ENCODE data around the gene ZSCAN5A.

ZSCAN5A gene

DNA sequence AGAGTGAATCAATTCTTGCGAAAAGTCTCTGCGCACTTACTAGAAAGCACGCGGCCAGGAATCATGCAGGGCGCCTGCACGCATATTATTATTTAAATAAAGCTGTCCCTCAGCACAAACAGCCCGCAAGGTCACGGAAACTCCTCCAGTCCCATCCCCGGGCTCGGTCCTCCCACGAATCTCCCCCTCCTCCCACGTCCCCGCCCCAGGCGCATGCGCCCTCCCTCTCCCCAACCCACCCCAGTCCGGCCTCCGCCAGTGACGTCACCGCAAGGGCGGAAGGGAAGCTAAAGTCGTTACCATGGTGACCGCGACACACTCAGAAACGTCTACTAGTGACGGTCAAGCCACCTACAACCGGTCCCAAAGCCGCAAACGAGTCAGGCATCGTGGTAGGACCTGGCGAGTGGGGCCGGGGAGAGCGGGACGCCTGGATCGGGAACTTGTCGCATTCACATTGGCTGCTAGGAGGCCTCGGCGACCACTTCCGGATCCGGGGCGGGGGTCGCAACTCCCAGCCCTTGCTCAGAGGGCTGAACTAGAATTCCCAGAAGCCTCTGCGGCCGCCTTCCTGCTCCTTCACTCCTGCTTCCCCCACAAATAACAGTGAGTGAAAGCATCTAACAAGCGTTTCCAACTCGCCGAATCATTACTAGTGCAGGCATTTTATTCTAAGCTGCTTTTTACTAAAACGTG lies at the start of gene ZSCAN5A (continued):
- TF ChIP-seq ZNF610 (tag by site-specific recombination; IDR thresholded peaks at IDR 0.05; ENCODE audit: borderline replicate concordance) (no peak), MZF1 (tag by site-specific recombination; IDR thresholded peaks at IDR 0.05; ENCODE audit: borderline replicate concordance) (peak; percentile 97), ZNF132 (tag by site-specific recombination; IDR thresholded peaks at IDR 0.05; ENCODE audit: borderline replicate concordance) (no peak), ZNF626 (tag by site-specific recombination; IDR thresholded peaks at IDR 0.05) (no peak), ZNF571 (tag by site-specific recombination; IDR thresholded peaks at IDR 0.05) (no peak), ZNF341 (tag by site-specific recombination; IDR thresholded peaks at IDR 0.05; ENCODE audit: low read depth) (no peak), ZNF776 (tag by site-specific recombination; IDR thresholded peaks at IDR 0.05; ENCODE audit: borderline replicate concordance) (no peak), ZNF792 (tag by site-specific recombination; IDR thresholded peaks at IDR 0.05) (no peak), SP3 (tag by site-specific recombination; IDR thresholded peaks at IDR 0.05) (peak; percentile 91), ZNF768 (tag by site-specific recombination; IDR thresholded peaks at IDR 0.05) (no peak), TCF7L2 (IDR thresholded peaks at IDR 0.05; ENCODE audit: borderline replicate concordance, low read depth, low read length) (no peak), ZNF24 (tag by site-specific recombination; IDR thresholded peaks at IDR 0.05) (0 out of 2 replicates have a peak, but pooled peaks have one; percentile 42), ZNF354C (tag by site-specific recombination; IDR thresholded peaks at IDR 0.05; ENCODE audit: borderline replicate concordance, low read depth) (no peak), ZNF843 (tag by site-specific recombination; IDR thresholded peaks at IDR 0.05) (peak; percentile 63; the same call in 1 of the 2 replicates), BCL11B (tag by site-specific recombination; IDR thresholded peaks at IDR 0.05; ENCODE audit: low read depth) (no peak), KLF10 (tag by site-specific recombination; IDR thresholded peaks at IDR 0.05) (peak; percentile 81), ZNF629 (tag by site-specific recombination; IDR thresholded peaks at IDR 0.05) (peak; percentile 96), ZNF544 (tag by site-specific recombination; IDR thresholded peaks at IDR 0.05) (no peak), SP7 (tag by site-specific recombination; IDR thresholded peaks at IDR 0.05) (peak; percentile 75), ZNF23 (tag by site-specific recombination; IDR thresholded peaks at IDR 0.05; ENCODE audit: borderline replicate concordance) (no peak), ZNF658 (tag by site-specific recombination; IDR thresholded peaks at IDR 0.05) (no peak), SETDB1 (IDR thresholded peaks at IDR 0.05; ENCODE audit: insufficient read length, low read length) (no peak), ZNF394 (tag by site-specific recombination; IDR thresholded peaks at IDR 0.05; ENCODE audit: borderline replicate concordance) (peak; percentile 14; the same call in 1 of the 2 replicates), ZNF404 (tag by site-specific recombination; IDR thresholded peaks at IDR 0.05) (no peak), ZNF10 (tag by site-specific recombination; IDR thresholded peaks at IDR 0.05) (peak; percentile 61; the same call in 1 of the 2 replicates), KLF16 (tag by site-specific recombination; IDR thresholded peaks at IDR 0.05) (peak; percentile 83), ZNF274 (IDR thresholded peaks at IDR 0.05; ENCODE audit: low read length) (no peak), ZNF274 (tag by site-specific recombination; IDR thresholded peaks at IDR 0.05; ENCODE audit: borderline replicate concordance) (no peak), TRIM28 (IDR thresholded peaks at IDR 0.05; ENCODE audit: borderline replicate concordance, low read length) (no peak), ZNF785 (tag by site-specific recombination; IDR thresholded peaks at IDR 0.05) (no peak), GLI4 (tag by site-specific recombination; IDR thresholded peaks at IDR 0.05) (peak; percentile 76; the same call in 1 of the 2 replicates), ZNF777 (tag by site-specific recombination; IDR thresholded peaks at IDR 0.05; ENCODE audit: borderline replicate concordance) (no peak), ZFP69B (tag by site-specific recombination; IDR thresholded peaks at IDR 0.05) (peak; percentile 51; the same call in 1 of the 2 replicates), ZNF16 (tag by site-specific recombination; IDR thresholded peaks at IDR 0.05; ENCODE audit: low read depth) (no peak)
- TF ChIP-seq, protein P1, sequence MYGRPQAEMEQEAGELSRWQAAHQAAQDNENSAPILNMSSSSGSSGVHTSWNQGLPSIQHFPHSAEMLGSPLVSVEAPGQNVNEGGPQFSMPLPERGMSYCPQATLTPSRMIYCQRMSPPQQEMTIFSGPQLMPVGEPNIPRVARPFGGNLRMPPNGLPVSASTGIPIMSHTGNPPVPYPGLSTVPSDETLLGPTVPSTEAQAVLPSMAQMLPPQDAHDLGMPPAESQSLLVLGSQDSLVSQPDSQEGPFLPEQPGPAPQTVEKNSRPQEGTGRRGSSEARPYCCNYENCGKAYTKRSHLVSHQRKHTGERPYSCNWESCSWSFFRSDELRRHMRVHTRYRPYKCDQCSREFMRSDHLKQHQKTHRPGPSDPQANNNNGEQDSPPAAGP (tag by site-specific recombination; IDR thresholded peaks at IDR 0.05) = no peak
- TF ChIP-seq, protein P2, sequence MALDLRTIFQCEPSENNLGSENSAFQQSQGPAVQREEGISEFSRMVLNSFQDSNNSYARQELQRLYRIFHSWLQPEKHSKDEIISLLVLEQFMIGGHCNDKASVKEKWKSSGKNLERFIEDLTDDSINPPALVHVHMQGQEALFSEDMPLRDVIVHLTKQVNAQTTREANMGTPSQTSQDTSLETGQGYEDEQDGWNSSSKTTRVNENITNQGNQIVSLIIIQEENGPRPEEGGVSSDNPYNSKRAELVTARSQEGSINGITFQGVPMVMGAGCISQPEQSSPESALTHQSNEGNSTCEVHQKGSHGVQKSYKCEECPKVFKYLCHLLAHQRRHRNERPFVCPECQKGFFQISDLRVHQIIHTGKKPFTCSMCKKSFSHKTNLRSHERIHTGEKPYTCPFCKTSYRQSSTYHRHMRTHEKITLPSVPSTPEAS (tag by site-specific recombination; IDR thresholded peaks at IDR 0.05) = no peak; the same call in 1 of the 2 replicates
- TF ChIP-seq, protein P3, sequence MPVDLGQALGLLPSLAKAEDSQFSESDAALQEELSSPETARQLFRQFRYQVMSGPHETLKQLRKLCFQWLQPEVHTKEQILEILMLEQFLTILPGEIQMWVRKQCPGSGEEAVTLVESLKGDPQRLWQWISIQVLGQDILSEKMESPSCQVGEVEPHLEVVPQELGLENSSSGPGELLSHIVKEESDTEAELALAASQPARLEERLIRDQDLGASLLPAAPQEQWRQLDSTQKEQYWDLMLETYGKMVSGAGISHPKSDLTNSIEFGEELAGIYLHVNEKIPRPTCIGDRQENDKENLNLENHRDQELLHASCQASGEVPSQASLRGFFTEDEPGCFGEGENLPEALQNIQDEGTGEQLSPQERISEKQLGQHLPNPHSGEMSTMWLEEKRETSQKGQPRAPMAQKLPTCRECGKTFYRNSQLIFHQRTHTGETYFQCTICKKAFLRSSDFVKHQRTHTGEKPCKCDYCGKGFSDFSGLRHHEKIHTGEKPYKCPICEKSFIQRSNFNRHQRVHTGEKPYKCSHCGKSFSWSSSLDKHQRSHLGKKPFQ (tag by site-specific recombination; IDR thresholded peaks at IDR 0.05) = no peak
- TF ChIP-seq, protein P4, sequence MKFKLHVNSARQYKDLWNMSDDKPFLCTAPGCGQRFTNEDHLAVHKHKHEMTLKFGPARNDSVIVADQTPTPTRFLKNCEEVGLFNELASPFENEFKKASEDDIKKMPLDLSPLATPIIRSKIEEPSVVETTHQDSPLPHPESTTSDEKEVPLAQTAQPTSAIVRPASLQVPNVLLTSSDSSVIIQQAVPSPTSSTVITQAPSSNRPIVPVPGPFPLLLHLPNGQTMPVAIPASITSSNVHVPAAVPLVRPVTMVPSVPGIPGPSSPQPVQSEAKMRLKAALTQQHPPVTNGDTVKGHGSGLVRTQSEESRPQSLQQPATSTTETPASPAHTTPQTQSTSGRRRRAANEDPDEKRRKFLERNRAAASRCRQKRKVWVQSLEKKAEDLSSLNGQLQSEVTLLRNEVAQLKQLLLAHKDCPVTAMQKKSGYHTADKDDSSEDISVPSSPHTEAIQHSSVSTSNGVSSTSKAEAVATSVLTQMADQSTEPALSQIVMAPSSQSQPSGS (tag by site-specific recombination; IDR thresholded peaks at IDR 0.05; ENCODE audit: low read depth) = peak; percentile 98
